ENCODE data around the gene ATP1B3.
"Not testable (repeated sequence)": the region's sequence is repeated elsewhere in the genome, so short reads cannot be mapped to it uniquely, and the experiment has no call there.

The ATP1B3 gene

DNA sequence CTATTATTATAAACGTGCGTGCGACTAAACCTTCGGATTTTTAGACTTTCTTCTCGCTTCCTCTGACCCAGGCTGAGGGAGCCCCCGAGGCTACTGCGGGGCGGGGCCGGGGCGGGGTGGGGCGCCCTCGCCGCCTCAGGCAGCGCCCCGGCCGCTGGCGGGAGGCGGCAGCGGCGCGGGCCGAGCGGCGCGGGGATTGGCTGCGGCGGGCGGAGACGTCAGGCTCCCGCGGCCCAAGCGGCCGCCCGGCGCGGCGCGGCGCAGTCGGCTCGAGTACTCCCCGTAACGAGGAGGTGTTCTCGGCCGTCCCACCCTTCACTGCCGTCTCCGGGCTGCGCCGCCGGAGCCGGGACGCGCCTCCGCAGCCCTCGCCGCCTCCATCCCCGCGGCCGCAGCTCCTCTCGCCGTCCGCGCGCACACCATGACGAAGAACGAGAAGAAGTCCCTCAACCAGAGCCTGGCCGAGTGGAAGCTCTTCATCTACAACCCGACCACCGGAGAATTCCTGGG lies at the start of gene ATP1B3:
Gene ATP1B3 (plus strand): TSS at position 263 of the 510 bp plus-strand sequence. CDS start 159 bp downstream, at position 422.
- DNase-seq, result peak; percentile 77

GRCh38 chr3:141828487-141828886 lies 48.0 kb upstream of the ATP1B3 start:
- no peak for DNase-seq

GRCh38 chr3:141828890-141829289 lies 47.6 kb upstream of the ATP1B3 start:
- peak; percentile 58 for DNase-seq

GRCh38 chr3:141830508-141830907 lies 45.9 kb upstream of the ATP1B3 start:
- no peak for DNase-seq

GRCh38 chr3:141834292-141834691 lies 42.2 kb upstream of the ATP1B3 start:
- no peak for DNase-seq

DNA sequence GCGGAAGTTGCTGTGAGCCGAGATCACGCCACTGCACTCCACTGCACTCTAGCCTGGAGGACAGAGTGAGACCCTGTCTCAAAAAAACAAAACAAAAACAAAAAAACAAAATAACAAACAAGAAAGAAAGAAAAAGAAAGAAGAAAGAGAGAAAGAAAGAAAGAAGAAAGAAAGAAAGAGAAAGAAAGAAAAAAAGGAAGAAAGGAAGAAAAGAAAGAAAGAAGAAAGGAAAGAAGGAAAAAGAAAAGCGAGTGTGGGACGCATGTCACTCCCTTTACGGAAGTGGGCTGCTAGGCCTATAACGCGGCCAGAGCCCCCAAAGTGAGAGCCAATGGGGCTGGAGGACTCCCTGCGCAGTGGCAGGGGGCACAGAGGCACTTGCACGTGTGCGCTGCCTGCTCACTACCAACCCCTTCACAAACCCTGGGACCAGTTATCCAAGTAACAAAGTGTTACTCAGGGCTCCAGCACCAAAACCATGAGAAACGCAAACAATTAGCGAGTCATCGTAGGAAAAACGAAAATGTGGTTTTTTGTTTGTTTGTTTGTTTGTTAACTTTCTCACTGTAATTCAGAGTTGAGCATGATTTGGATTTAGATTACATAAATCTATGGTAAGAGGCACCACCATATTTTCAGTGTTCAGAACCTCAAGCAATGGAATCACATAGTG lies 40.8 kb upstream of the ATP1B3 start:
- no peak for DNase-seq

DNA sequence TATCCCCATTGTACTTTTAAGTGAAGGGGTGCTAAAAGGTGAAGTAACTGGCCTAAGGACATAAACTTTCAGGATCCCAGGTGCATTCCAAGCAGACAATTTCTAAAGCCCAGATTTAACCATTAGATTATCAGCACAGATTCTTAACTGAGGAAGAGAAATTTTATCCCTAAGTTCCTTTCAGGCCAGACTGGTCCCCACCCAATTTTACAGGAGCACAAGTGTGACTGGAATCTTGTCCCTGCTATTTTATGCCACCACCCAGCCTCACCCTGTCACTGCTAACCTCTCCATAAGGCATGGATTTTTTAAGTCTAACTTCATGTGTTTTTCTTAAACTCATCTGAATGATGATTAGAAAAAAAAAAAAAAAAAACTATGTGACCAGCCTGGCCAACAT lies 37.1 kb upstream of the ATP1B3 start:
- DNase-seq, result no peak

GRCh38 chr3:141840737-141841544 lies 35.5 kb upstream of the ATP1B3 start:
- DNase-seq, result peak; percentile 13

DNA sequence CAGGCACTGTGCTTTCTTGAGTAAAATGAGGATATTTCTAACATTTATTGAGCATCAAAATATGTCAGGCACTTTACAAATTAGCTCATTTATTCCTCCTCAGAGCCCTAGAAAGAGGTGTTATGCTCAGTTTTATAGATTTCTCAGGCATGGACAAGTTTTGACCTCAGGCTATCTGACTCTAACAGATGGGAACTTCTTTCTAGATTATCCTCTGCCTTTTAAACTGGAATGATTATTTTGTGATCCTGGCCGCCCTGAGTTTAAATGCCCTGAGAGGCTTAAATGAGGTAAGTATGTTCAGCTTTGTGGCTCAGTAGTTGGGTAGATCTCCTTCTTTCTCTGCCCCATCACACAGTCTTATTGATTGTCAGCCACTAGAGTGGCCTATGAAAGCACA lies 32.3 kb upstream of the ATP1B3 start:
- DNase-seq, result no peak

- DNase-seq, result no peak
These were observed 31.6 kb upstream of the ATP1B3 start for GRCh38 chr3:141844812-141845211.

DNA sequence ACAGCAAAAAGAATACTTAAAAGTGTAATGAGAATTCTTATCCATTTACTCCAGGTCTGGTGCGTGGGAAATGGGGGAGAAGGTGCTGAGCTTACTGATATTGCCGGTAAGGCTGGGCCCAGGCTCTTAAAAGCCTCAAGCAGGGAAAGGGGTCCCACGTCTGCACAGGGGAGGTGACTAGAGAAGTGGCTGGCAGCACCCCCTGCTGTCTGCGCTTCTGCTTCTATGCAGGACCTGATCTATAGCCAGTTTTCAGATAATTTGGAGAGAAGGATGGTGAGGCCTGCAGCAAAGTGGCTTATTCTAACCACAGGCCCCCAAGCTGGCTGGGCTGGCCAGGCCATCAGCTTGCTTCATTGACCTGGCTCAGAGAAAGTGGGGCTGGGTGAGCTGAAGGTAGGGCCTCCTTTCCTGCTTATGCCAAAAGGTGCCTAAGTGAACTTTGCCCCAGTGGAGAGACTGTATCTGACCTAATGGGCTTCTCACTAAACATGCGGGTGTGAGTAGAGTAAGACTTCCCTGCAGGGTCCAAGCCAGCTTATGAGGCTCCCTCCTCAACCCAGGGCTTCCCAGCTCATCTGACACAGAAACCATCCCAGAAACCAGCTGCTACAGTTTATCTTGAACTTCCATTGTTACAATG lies 30.9 kb upstream of the ATP1B3 start:
- no peak for DNase-seq

DNA sequence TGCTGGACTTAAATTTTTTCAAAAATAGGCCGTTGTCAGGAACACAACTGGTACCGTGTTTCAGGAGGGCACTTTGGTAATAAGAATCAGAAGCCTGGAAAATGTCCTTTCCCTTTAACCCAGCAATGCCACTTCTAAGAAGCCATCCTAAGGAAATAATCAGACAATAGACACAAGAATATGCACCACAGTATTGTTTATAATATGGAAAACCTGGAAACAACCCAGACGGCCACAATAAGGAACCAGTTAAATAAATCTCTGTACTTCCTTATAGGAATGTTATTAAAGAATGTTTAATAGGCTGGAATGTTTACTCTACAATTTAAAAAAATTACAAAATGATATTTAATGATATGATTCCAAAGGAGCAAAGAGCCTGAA lies 30.4 kb upstream of the ATP1B3 start:
- DNase-seq, result no peak

GRCh38 chr3:141848159-141848748 lies 28.2 kb upstream of the ATP1B3 start:
- not testable (repeated sequence) for DNase-seq

DNA sequence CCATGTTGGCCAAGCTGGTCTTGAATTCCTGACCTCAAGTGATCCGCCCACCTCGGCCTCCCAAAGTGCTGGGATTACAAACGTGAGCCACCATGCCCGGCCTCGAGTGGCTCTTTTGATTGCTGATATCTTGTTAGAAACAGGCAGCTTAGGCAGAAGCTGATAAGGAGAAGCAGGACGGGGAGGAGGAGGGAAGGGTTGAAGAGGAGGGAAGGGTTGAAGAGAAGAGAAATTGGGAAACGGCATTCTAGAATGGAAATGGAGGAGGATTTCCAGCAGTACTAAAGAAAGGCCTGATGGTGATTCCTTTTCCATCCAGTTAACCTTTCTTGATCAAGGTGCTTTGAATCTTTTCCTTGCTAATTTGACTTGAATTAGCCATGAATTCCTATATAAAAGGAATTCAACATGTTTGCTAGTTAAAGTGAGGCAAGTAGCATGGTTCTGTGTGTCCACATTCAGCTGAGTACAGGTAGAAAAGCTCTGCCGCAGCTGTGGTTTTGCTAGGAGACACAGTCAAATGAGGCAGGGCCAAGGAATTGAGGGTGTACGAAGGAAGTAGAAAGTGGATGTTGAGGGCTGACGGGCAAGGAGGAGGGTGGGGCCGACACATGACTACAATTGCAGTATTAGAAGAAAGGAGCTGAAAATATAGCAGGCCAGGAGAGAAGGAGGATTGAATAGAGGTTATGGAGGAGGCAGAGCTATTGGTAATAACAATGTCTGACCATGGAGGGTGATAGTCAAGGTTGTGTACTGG lies 27.2 kb upstream of the ATP1B3 start:
- peak; percentile 18 for DNase-seq

DNA sequence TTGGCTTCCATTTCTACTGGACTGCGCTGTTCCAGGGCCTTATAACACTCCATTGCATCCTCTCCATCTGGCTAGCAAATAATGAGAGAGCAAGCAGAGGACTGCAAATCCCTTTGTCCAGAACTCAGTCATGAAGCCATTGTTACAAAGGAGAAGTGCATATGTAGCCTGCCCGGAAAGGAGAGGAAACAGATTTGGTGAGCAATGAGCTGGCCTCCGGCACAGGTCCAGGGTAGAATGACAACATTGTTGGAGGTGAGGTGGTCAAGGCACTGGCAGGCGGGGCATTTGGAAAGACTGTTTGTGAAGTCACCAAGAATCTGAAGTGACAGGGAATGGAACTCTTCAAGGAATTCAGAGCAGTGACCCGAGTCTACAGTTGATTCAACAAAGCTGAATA lies 25.0 kb upstream of the ATP1B3 start:
- no peak for DNase-seq

DNA sequence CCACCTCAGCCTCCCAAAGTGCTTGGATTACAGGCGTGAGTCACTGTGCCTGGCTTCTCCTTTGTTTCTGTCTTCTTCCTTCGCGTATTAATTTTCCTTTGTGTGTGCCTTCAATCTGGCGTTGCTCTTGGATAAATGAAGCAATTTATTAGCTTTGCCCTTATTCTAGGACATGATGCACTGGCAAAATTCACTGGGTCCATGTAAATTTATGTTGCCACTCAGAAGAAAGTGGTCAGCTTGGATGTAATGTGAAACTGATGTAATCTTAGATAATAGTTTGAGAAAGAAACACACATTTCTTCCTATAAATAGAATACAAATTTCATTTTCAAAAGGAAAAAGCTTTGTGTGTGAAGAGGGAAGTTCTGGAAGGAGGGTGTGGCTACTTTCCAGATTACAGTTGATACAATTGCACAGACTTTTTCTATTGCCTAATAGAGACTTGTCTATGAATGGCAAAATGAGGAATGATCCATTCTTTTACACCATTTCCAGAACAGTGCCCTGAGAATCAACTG lies 23.3 kb upstream of the ATP1B3 start:
- peak; percentile 87 for DNase-seq

- DNase-seq, result no peak
These were observed 22.7 kb upstream of the ATP1B3 start for GRCh38 chr3:141853629-141854168.

DNA sequence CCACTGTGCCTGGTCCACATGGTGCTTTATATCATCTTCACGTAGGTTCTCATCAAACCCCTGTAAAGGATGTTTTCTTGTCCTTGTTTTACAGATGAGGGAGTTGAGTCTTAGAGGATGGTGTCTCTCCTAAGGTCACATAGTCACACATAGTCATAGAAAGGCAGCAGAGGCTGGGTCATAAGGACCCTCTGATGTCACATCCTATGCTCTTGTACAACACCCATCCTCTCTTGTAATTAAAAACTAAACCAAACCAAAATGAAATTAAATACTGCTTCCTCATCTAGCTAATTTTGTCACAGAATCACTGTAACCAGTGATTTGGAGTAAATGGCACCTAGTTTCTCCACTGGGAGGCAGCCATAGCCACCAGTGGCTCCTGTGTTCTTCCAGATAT lies 21.8 kb upstream of the ATP1B3 start:
- DNase-seq, result no peak

DNA sequence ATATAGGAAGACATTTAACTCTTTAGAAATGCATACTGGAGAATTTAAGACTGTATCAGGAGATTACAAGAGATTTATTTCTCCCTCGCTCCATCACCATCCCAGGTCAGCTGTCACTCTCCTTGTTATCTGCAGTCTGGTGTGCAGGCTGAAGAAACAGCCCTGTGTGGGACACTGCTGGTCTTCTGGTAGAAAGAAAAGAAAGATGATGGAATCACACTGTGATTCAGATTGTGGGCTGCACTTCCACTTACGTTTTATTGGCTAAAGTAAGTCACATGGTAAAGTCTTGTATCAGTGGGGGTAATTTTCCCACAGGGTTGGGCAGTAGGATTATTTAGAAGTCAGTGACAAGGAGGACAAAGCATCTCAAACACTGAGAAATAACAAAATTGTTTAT lies 18.1 kb upstream of the ATP1B3 start:
- no peak for DNase-seq

GRCh38 chr3:141859651-141860050 lies 16.8 kb upstream of the ATP1B3 start:
- no peak for DNase-seq

DNA sequence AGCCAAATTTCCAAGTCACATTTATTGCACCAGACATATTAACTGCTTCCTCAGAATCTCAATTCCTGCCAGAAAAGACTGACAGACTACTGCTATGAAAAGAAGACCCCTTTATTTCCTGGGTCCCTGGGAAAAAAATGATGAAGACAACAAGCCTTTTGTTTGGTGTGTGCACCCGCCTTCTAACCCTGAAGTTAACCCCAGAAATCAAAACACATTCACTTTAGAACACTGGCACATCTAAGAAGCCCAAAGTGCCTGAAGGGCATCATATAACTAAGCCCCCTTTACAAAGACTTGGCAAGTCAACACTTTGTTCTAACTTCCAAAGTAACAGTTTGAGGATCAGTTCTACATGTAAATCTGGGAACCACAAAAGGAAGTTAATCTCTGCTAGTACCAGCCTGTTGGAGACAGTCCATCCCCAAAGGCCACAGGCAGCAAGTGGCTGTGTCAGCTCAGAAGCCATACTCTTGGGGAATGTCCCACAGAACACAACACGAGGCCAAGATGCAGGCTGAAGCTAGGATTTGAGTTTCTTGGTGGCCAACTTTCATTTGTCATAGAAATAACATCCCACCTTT lies 16.3 kb upstream of the ATP1B3 start:
- DNase-seq, result no peak

All from MV-4-11 (cell line).